Stimulated activated CD8-positive, alpha-beta memory T cell treated with anti-CD3 and anti-CD28 coated beads, Interleukin-7, amount 100 ng/mL, for 1 hour (primary cell): ENCODE data around the gene STK31.
"Not testable (repeated sequence)": the region's sequence is repeated elsewhere in the genome, so short reads cannot be mapped to it uniquely, and the experiment has no call there.

ENCODE experiments used
- DNase-seq, 2 donors: peaks; one replicate each; pipeline ENCODE4 v3.0.0-alpha.2; 2020; ENCODE audit warnings: low read depth in 2 of 2

The STK31 gene

DNA sequence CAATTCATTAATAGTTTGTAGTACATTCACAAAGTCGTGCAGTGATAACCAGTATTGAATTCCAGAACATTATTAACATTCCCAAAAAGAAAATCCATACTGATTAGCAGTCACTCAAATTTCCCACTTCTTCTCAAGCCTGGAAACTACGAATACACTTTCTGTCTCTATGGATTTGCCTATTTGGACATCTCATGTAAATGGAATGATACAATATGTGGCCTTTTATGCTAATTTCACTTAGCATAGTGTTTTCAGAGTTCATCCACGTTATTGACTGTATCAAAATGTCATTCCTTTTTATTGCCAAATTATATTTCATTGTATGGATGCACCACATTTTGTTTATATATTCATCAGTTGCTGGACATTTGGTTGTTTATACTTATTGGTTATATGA, 78.8 kb downstream of the STK31 start:
- DNase-seq: no peak

DNA sequence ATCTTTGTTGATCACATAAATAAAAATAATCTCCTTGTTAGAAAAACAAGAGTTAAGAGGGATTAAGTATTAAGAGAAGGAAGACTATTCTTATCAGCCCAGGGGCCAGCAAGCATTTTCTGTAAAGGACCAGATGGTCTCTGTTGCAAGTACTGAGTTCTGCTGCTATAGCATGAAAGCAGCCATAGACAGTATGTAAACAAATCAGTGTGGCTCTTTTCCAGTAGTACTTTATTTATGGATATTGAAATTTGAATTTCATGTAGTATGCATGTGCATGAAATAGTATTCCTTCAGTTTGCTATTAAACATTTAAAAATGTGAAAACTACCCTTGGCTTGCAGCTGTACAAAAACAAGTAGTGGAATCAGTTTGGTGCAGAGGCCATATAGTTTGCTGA, 81.7 kb downstream of the STK31 start:
- DNase-seq: no peak

- no peak for DNase-seq
Measured at GRCh38 chr7:23802720-23803397, 92.8 kb downstream of the STK31 start.

- DNase-seq: no peak
Measured at GRCh38 chr7:23804707-23805106, 94.7 kb downstream of the STK31 start.

DNA sequence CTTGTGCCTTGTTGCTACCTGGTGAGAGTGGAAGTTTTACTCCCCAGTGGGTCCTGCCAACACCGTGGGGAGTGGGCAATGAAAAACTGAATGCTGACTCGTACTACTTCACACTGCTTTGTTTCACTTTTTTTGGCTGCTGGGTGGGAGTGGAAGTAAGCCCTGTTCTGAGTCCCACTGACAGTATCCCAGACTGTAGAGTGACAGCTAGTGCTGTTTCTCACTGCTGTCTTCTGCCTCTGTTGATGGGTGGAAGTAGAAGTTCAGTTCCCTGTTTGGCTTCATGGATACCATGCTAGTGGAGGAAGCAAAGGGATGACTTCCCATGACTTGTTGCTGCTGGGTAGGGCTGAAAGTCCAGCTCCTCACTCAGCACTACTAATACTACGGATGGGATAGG, 98.4 kb downstream of the STK31 start:
- no peak for DNase-seq

GRCh38 chr7:23810099-23810498, 100.1 kb downstream of the STK31 start:
- DNase-seq: no peak

DNA sequence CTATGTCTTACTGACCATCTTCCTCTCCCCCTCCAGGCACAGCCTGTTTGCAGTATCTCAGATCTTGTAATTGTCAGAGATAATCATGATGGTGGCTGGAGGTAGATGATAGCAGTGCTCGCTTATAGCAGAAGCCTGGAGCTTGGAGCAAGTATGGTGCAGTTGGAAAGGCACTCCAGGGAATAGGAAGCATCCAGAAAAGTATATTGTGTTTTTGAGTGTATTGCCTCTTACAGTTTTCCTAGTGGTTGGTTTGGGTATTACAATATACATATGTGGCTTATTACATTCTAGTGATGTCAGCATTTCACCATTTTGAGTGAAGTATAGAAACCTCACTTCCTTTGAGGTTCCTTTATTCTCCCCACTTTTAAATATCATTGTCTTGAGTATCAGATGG, 101.5 kb downstream of the STK31 start:
- no peak for DNase-seq

- DNase-seq: not testable (repeated sequence)
Measured at GRCh38 chr7:23828125-23828524, 118.1 kb downstream of the STK31 start.

- not testable (repeated sequence) for DNase-seq
Measured at GRCh38 chr7:23832733-23833132, 122.7 kb downstream of the STK31 start.

DNA sequence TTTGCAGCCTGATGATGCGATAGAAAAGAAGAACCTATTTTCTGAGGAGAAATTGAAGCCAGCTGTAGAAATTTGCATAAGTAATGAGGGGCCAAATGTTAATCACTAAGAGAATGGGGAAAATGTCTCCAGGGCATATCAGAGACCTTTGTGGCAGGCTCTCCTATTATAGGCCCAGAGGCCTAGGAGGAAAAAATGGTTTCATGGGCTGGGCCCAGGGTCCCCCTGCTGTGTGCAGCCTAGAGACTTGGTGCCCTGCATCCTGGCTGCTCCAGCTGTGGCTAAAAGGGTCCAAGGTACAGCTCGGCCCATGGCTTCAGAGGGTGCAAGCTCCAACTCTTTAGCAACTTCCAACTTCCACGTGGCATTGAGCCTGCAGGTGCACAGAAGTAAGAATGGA, 123.4 kb downstream of the STK31 start:
- no peak for DNase-seq

GRCh38 chr7:23844837-23845236, 134.8 kb downstream of the STK31 start:
- not testable (repeated sequence) for DNase-seq

- DNase-seq: no peak
Measured at GRCh38 chr7:23852135-23852534, 142.1 kb downstream of the STK31 start.

GRCh38 chr7:23852988-23853387, 143.0 kb downstream of the STK31 start:
- no peak for DNase-seq

DNA sequence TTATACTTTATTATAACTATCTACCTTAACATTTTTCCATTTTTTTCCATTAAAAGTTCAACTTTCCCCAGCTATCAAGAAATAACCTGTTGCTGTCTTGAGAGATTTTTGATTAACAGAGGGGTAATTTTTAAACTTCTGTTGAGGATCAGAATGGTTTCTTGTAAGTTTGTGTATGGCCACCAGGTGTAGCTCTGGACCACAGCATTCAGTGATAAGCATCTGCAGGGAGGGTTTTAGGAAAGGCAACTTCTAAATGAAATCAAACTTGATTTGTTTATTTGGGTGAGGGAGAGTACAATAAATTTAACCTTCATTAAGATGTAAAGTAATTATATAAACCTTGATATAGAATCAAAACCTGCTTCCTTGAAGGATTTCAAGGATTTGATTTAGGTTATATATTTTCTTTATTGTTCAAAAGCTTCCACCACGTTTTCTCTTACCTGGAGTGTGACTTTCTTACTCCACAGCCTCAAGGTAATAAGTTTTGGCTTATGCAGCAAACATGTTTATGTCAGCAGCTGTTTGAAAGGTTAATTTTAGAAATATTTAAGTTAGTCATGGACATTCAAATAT, 153.3 kb downstream of the STK31 start:
- no peak for DNase-seq

DNA sequence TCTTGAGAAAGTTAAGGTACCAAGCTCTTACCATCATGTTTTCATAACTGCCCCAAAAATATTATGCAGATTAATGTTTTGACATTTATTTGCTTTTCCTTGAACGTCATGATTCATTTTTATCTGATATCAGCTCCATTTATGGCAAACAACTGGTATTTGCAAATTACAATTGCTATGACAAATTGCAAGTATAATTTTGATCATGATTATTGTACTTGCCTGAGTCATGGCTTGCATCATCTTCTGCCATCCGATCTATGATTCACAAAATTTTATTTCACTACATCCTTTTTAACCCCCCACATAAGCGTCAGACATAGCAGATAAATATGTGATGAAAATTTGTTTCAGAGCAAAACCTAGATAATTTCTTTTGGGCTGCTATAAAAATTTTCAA, 155.0 kb downstream of the STK31 start:
- DNase-seq: no peak

DNA sequence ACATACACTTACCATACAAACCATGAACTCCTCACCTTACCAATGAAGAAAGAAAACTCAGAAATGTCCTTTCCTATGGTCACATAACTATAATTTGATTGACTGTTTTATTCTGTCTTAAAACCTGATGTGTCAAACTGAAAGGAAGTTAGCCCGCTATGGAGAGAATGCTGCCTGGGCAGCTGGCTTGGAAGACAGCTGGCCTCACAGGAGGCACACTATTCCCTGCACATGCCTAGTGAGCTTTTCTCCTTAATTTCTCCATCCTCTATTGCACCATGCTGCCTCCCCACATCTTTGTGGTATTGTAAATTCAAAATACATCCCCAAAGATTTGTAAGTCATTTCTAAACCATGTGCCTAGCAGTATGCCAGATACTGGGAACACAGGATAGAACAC, 163.3 kb downstream of the STK31 start:
- no peak for DNase-seq

GRCh38 chr7:23876526-23876925, 166.5 kb downstream of the STK31 start:
- not testable (repeated sequence) for DNase-seq
